GM10266 (cell line): ENCODE measurements around the gene MAP7D3.

ENCODE experiments used
- DNase-seq: peaks from one replicate; pipeline ENCODE4 v3.0.0; 2012; ENCODE audit errors: extremely low spot score
- CTCF ChIP-seq: IDR thresholded peaks from 2 replicates; pipeline ENCODE4 v1.5.1; 2012; ENCODE audit warnings: mild to moderate bottlenecking, low read depth; ENCODE audit not compliant: control insufficient read depth, insufficient read depth; ENCODE audit errors: missing control alignments

MAP7D3 gene

DNA sequence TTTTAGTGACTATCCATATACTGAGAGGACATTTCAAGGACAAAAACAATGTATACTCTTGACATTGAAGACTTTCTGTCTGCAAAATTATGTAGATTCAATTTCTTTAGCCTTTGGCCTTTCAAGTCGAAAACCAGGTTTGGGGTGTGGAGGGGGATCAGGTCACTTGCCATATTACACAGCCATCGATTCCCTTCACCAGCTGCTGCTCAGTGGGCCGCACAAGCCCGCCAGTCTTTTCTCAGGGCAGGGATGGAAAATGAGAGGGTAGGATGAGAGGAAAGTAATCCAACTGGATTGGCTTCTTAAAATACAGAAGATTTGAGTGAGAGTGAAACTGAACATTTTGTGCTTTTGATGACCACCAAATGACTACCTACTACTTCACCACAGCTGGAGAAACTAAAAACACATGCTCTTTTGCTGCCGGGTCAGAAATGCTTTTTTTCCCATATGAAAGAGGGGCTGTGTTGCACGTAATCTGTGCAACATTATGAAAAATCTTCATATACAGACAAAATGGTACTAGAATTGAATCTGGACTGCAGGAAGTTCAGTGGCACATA lies 52.4 kb downstream of the MAP7D3 start:
- DNase-seq: no peak
- TF ChIP-seq CTCF: no peak

DNA sequence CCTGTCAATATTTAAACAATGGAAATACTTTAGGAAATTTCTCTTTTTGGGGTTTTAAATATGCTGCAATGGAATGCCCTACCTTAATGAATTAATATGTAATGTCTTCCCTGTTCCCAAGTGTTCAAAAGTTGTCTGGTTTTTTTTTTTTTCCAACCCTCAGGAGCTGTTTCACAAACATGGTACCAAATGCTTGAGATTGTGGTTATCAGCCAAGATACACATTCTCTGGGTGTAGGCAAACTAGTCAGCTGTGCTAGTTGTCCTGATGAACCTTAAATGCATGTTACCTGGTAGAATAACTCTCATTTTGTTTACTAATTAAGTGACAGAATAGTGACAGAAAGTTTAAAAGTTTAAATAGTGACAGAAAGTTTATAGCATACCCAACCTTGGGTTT lies 53.2 kb downstream of the MAP7D3 start:
- no peak for TF ChIP-seq CTCF
- no peak for DNase-seq

DNA sequence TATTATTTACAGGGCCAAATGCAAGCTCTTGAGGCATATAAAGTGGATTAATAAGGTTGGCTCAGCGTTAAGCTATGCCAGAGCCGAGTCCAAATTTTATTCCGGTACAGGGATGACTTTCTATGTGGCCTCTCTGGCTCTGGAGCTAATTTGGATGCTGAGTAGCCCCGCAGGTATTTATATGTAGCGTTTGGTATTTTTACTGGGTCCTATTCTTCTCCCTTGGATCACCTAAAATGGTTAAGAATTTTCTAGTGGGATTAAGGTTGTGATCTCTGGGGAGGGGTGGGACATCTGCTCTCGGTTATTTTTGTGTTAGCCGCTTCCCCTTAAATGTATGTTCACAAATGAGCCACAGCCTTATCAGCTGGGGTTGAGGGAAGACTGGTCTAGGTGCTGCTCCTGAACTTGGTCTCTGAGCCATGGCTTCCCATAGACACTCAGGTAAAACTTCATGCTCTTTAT lies 54.5 kb downstream of the MAP7D3 start:
- no peak for DNase-seq
- no peak for TF ChIP-seq CTCF

DNA sequence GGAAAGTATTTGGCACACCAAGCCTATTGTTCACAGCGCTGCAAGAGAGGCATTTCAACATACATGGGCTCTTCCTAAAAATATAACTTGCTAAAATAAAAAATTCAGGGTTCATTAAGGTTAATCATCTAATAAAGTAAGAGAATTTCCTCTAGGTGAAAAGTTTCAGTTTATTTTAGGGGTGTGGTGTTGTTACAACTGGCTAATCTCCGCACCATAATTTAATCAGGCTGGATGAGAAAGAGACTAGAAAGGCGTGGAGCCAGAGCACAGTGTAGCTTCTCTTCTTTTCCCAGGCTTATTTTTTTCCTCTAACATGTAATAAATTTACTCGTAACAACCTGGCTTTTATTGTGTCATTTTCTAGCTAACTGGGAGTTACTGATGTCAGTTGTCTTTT lies 56.0 kb downstream of the MAP7D3 start:
- DNase-seq: no peak
- TF ChIP-seq CTCF: no peak

DNA sequence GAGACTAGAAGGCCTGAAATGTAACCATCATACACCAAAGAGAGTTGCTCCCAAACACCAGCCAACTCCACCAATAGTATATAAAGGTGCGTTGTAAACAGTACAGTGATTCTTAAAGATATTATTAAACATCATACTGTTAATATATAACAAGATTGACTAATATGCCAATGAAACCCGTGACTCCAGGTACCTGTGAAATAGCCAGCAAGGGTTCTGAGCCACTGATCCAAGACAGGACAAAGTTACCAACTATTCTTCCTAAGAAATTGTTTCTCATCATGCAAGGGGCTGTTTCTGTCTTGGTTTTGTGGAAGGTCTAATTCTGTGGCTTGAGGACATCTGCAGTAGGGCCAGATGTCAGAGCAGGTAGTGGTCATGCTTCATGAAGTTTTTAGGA lies 56.7 kb downstream of the MAP7D3 start:
- TF ChIP-seq CTCF: no peak
- DNase-seq: no peak

- no peak for TF ChIP-seq CTCF
Observed at GRCh38 chrX:136193771-136194170, 57.4 kb downstream of the MAP7D3 start.

GRCh38 chrX:136192839-136193414 lies 58.3 kb downstream of the MAP7D3 start:
- no peak for TF ChIP-seq CTCF
- DNase-seq: no peak

More at GRCh38 chrX:136193771-136194170, 57.4 kb downstream of the MAP7D3 start:
- no peak for DNase-seq
